Measurements from ENCODE around the gene WFIKKN2.

DNA sequence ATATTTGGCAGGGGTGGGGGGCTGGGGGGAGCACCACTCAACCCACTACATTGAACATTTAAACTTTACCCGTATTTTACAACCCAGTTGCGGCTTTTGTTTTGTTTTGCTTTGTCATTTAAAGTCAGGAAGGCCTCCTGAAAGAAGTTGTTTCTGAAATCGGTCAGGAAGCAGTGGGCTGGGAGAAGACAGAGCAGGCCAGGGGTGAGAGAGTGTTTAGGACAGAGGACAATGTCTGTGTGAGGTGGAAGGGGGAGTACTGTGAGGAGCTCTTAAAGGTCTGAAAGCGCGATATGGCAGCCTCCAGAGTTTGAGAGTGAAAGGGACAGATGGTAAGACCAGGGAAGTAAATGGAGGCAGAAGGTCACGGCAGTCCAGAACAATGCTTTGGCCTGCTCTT, 6.1 kb upstream of the WFIKKN2 start:
- no peak for TF ChIP-seq EZH2 (IDR thresholded peaks at IDR 0.05)
- no peak for TF ChIP-seq POLR2AphosphoS5 (IDR thresholded peaks at IDR 0.05; ENCODE audit: borderline replicate concordance, low read depth, low read length)
- no peak for TF ChIP-seq FOXP2 (optimal IDR thresholded peaks at IDR 0.05; ENCODE audit: control extremely low read depth, extremely low read length, insufficient read depth)

Data from SK-N-MC (cell line).